Aorta (tissue), 5 donors: ENCODE data around the gene EFHD2. TPM values are rescaled to one million over a fixed set of nuclear protein-coding genes. Genes with fewer than 3 reads are reported as not detected.

ENCODE experiments used
- ATAC-seq: fragments of 200-7000 bp; cut with Tn5 transposase; one replicate; pipeline ENCODE4 v1.9.1; 2022; ENCODE audit warnings: moderate library complexity; ENCODE audit not compliant: low FRiP score
- DNase-seq, 2 donors: peaks; one replicate each; pipeline ENCODE4 v3.0.0-alpha.2; 2020
- H3K27ac ChIP-seq, 2 donors: one replicate each; pipeline ENCODE4 v1.5.1; 2013; ENCODE audit warnings: low read length in 2 of 2, mild to moderate bottlenecking in 2 of 2, moderate library complexity in 2 of 2, control low read depth in 1 of 2, inconsistent platforms in 1 of 2, low read depth in 1 of 2
- H3K27me3 ChIP-seq, 2 donors: one replicate each; pipeline ENCODE4 v1.6.1; 2013; ENCODE audit warnings: control low read depth in 1 of 2, low read length in 1 of 2, mild to moderate bottlenecking in 1 of 2, moderate library complexity in 1 of 2; ENCODE audit not compliant: insufficient read depth in 2 of 2, control insufficient read depth in 1 of 2
- H3K36me3 ChIP-seq, 2 donors: one replicate each; pipeline ENCODE4 v1.6.1; 2013; ENCODE audit warnings: control low read depth in 1 of 2, low read length in 1 of 2, mild to moderate bottlenecking in 1 of 2; ENCODE audit not compliant: insufficient read depth in 2 of 2, control insufficient read depth in 1 of 2
- H3K4me1 ChIP-seq, 2 donors: one replicate each; pipeline ENCODE4 v1.6.1; 2013; ENCODE audit warnings: low read length in 2 of 2, control low read depth in 1 of 2, mild to moderate bottlenecking in 1 of 2, moderate library complexity in 1 of 2; ENCODE audit not compliant: insufficient read depth in 2 of 2, control insufficient read depth in 1 of 2
- H3K4me3 ChIP-seq, 2 donors: one replicate each; pipeline ENCODE4 v1.5.1; 2013; ENCODE audit warnings: low read length in 2 of 2, control low read depth in 1 of 2, mild to moderate bottlenecking in 1 of 2
- H3K9me3 ChIP-seq: one replicate; pipeline ENCODE4 v1.6.1; 2013; ENCODE audit warnings: mild to moderate bottlenecking, low read length; ENCODE audit not compliant: control insufficient read depth
- WGBS, 2 donors: extraction: QIAGEN DNeasy Blood & Tissue Kit; methylation state at CpG; one replicate each; pipeline ENCODE4 v1.1.7; 2013; 5-methylcytosine and 5-hydroxymethylcytosine counted together
- intact Hi-C, 2 donors: fragments of 100-400 bp; cut with DNase I; formaldehyde crosslinking; loops; one replicate each; pipeline versions ENCODE4 v1.14.2 to v1.15.0; 2022
- polyA plus RNA-seq, 2 donors: library from polyadenylated mRNA; stranded (reverse); fragments of 200-250 nt; gene quantifications; one replicate each; pipeline ENCODE4 v1.2.3, GENCODE V29; 2013
- total RNA-seq, 2 donors: library from RNA; stranded (reverse); fragmentation: NEBNext Ultra II Directional; extraction: Animal tissue kit (Norgen Biotek cat#: 25700); gene quantifications; one replicate each; pipeline ENCODE4 v1.2.1, GENCODE V29; 2021
- donor health status: healthy with polysubstance abuse.
- donor health status: Bipolar disorder and iron deficiency.
- donor health status: DM: no; HTN: no; CAD: no.
- donor health status: DM: no; HTN: no; CAD: no.
- donor health status: DM: yes; HTN: yes; CAD: no.

Gene EFHD2
- total and polyA plus RNA-seq, 4 donors, result 17.9 to 43.7 (median 35.9) TPM

DNA sequence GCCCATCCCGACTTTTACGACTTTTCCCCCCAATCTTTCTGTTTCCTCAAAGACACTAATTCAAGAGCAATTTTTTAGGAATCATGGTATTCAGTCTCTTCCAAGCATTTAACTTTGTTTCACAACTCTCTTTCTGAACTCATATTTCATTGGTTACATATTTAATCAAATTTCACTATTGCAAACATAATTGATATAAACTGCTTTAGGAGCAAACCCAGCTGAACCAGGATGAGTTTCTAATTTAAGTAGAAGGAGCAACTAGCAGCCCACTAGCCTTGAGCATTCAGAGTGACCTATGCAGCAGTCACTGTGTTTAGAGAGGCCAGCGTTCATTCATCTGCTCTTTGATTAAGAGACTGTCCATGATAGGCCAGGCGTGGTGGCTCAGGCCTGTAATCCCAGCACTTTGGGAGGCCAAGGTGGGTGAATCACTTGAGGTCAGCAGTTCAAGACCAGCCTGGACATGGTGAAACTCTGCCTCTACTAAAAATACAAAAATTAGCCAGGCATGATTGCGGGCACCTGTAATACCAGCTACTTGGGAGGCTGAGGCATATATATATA, 68.0 kb downstream of the EFHD2 start:
- H3K9me3 ChIP-seq, result no peaks in the 10 kb centered on the region
- ATAC-seq (no peak), DNase-seq (no peak)
- no peaks in the 10 kb centered on the region for H3K36me3 ChIP-seq
- WGBS, 2 donors, result 88 to 94% methylated on average over 5 of the region's 5 CpGs
- H3K27ac ChIP-seq, result no peak overlapping the region
- no peaks in the 10 kb centered on the region for H3K4me1 ChIP-seq
- H3K27me3 ChIP-seq, result no peaks in the 10 kb centered on the region
- H3K4me3 ChIP-seq, result no peak overlapping the region
- intact Hi-C loops, result no loop called here

Other genes with a start within 250 kb of the EFHD2 start
- 1 to 10 TPM in 1 of 2 donors, under 1 TPM in 1; 0.32 to 2.7 TPM for gene FHAD1, start 162.7 kb upstream of the EFHD2 start, total RNA-seq
- gene FHAD1, start 162.7 kb upstream of the EFHD2 start, polyA plus RNA-seq, result under 1 TPM in 1 of 2 donors, not detected in 1; 0.03 TPM
- gene CTRC, start 28.6 kb downstream of the EFHD2 start, total RNA-seq, result 1 to 10 TPM; 2.7 to 3.6 TPM
- 1 to 10 TPM; 3.1 to 4.3 TPM for gene CTRC, start 28.6 kb downstream of the EFHD2 start, polyA plus RNA-seq
- gene CELA2A, start 46.8 kb downstream of the EFHD2 start, total RNA-seq, result 1 to 10 TPM in 1 of 2 donors, not detected in 1; 1.3 TPM
- gene CELA2A, start 46.8 kb downstream of the EFHD2 start, polyA plus RNA-seq, result 1 to 10 TPM in 1 of 2 donors, under 1 TPM in 1; 0.63 to 1.8 TPM
- under 1 TPM; 0.45 to 0.57 TPM for gene CELA2B, start 66.2 kb downstream of the EFHD2 start, total RNA-seq
- gene CELA2B, start 66.2 kb downstream of the EFHD2 start, polyA plus RNA-seq, result under 1 TPM in 1 of 2 donors, not detected in 1; 0.77 TPM
- 1 to 10 TPM; 9.3 to 9.4 TPM for gene CASP9, start 114.3 kb downstream of the EFHD2 start, total RNA-seq
- 10 to 100 TPM in 1 of 2 donors, 1 to 10 TPM in 1; 7.6 to 25.3 TPM for gene CASP9, start 114.3 kb downstream of the EFHD2 start, polyA plus RNA-seq
- 10 to 100 TPM; 18.0 to 19.9 TPM for gene DNAJC16, start 117.0 kb downstream of the EFHD2 start, total RNA-seq
- gene DNAJC16, start 117.0 kb downstream of the EFHD2 start, polyA plus RNA-seq, result 10 to 100 TPM in 1 of 2 donors, 1 to 10 TPM in 1; 3.9 to 11.3 TPM
- under 1 TPM; 0.13 to 0.18 TPM for gene AGMAT, start 175.2 kb downstream of the EFHD2 start, total RNA-seq
- 1 to 10 TPM in 1 of 2 donors, under 1 TPM in 1; 0.13 to 1.4 TPM for gene AGMAT, start 175.2 kb downstream of the EFHD2 start, polyA plus RNA-seq
- gene DDI2, start 207.6 kb downstream of the EFHD2 start, total RNA-seq, result 10 to 100 TPM; 24.7 to 29.6 TPM
- 1 to 10 TPM; 4.7 to 5.4 TPM for gene DDI2, start 207.6 kb downstream of the EFHD2 start, polyA plus RNA-seq